H1 (cell line): ENCODE data around the gene PTMA. TPM values are rescaled to one million over a fixed set of nuclear protein-coding genes. Genes with fewer than 3 reads are reported as not detected.

Experiments
- ATF3 ChIP-seq: IDR thresholded peaks from 2 replicates; pipeline ENCODE4 v1.6.1; 2011; ENCODE audit warnings: low read depth, mild to moderate bottlenecking, low read length; ENCODE audit not compliant: insufficient read depth
- BCL11A ChIP-seq, 2 experiments: IDR thresholded peaks; one replicate each; pipeline ENCODE4 v1.6.1; 2011; ENCODE audit warnings: low read depth in 2 of 2, low read length in 2 of 2, mild to moderate bottlenecking in 2 of 2
- CHD7 ChIP-seq: fragments of 300-600 bp; sonication (generic); IDR thresholded peaks from 2 replicates; pipeline ENCODE4 v1.7.1; 2012; ENCODE audit warnings: low read length, moderate library complexity, mild to moderate bottlenecking, inconsistent platforms; ENCODE audit not compliant: insufficient replicate concordance
- MAX ChIP-seq: IDR thresholded peaks from 2 replicates; pipeline ENCODE4 v1.6.1; 2012; ENCODE audit warnings: inconsistent platforms
- POLR2AphosphoS5 ChIP-seq: IDR thresholded peaks from 2 replicates; pipeline ENCODE4 v1.6.1; 2011; ENCODE audit warnings: low read depth, low read length
- SAP30 ChIP-seq: fragments of 300-600 bp; sonication (generic); IDR thresholded peaks from 2 replicates; pipeline ENCODE4 v1.7.1; 2012; ENCODE audit warnings: low read length, moderate library complexity, mild to moderate bottlenecking, inconsistent platforms; ENCODE audit not compliant: insufficient read depth, insufficient replicate concordance
- USF2 ChIP-seq: IDR thresholded peaks from 2 replicates; pipeline ENCODE4 v1.6.1; 2011; ENCODE audit warnings: low read length, improper control_type of control experiment
- polyA plus RNA-seq, 7 experiments: library from polyadenylated mRNA; depleted of rRNA in 3 of 7; stranded (reverse) in 5 of 7; unstranded in 2 of 7; fragments of >200 nt in 5 of 7; fragments of 200-250 nt in 2 of 7; gene quantifications; 1 replicate in 5 of 7; 2 replicates in 1 of 7; 4 replicates in 1 of 7; pipeline versions ENCODE4 v1.2.1 to v1.2.3, GENCODE V29; 2011 to 2013; ENCODE audit warnings: missing spikeins in 2 of 7, mixed read lengths in 2 of 7
- total RNA-seq: library from RNA; stranded (reverse); fragmentation: NEBNext Ultra II Directional; extraction: Animal tissue kit (Norgen Biotek cat#: 25700); gene quantifications from 2 replicates; pipeline ENCODE4 v1.2.1, GENCODE V29; 2021

Gene PTMA
- total and polyA plus RNA-seq, 2 of the 8 experiments (the other 6 are each of a cell fraction or from before 2014, with no cell fraction given): 683 to 2,680 TPM

GRCh38 chr2:231708773-231709635, 679 bp downstream of the PTMA start (continued):
- no peak for TF ChIP-seq ATF3
- TF ChIP-seq SAP30: no peak
- no peak for TF ChIP-seq CHD7
- TF ChIP-seq POLR2AphosphoS5: peak; percentile 89; the same call in 1 of the 2 replicates
- TF ChIP-seq BCL11A (IDR thresholded peaks at IDR 0.05; ENCODE audit: low read depth in 2 of 2, low read length in 2 of 2): no peak
- TF ChIP-seq USF2: no peak
- no peak for TF ChIP-seq MAX
